ENCODE measurements around the gene RAB36. TPM values are rescaled to one million over a fixed set of nuclear protein-coding genes. Genes with fewer than 3 reads are reported as not detected.

RAB36 gene
- total and polyA plus RNA-seq, 4 donors: 1.0 to 3.2 (median 2.0) TPM

DNA sequence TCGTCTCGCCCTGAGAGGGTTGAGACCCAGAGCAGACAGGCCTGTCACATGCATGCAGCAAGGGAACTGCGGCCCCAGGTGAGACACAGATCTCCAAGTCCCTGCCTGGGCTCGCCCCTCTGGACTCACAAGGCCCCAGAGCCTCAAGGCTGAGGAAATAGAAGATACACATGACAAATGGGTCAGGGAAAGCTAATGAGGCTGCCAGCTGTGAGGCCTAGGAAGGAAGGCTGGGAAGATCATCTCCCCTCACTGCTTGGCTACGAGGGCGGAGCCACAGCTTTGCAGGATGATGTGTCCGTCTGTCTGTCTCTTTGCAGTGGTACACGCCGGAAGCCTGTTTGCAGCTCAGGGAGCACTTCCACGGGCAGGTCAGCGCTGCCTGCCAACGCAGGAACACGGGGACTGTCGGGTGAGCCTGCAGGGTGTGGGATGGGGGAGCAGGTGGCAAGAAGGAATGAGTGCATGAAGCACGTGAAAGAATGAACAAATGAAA, 4.5 kb downstream of the RAB36 start:
- H3K9me3 ChIP-seq (ENCODE audit: control insufficient read depth, low read length): no peaks in the 10 kb centered on the region
- no peak overlapping the region for H3K27ac ChIP-seq (ENCODE audit: low read depth in 1 of 2, low read length in 2 of 2)
- ATAC-seq (ENCODE audit: low FRiP score): no peak
- intact Hi-C loops (cut with DNase I): no loop called here
- no peaks in the 10 kb centered on the region for H3K36me3 ChIP-seq (ENCODE audit: control insufficient read depth in 1 of 2, insufficient read depth in 2 of 2, low read length in 1 of 2)
- no peaks in the 10 kb centered on the region for H3K4me1 ChIP-seq (ENCODE audit: control insufficient read depth in 1 of 2, insufficient read depth in 2 of 2, low read length in 2 of 2)
- H3K27me3 ChIP-seq (ENCODE audit: control insufficient read depth in 1 of 2, insufficient read depth in 2 of 2, low read length in 1 of 2): no peaks in the 10 kb centered on the region
- no peak for DNase-seq
- no peak overlapping the region for H3K4me3 ChIP-seq (ENCODE audit: low read length in 2 of 2)
- WGBS, 2 donors: 95 to 97% methylated on average over 15 of the region's 15 CpGs

DNA sequence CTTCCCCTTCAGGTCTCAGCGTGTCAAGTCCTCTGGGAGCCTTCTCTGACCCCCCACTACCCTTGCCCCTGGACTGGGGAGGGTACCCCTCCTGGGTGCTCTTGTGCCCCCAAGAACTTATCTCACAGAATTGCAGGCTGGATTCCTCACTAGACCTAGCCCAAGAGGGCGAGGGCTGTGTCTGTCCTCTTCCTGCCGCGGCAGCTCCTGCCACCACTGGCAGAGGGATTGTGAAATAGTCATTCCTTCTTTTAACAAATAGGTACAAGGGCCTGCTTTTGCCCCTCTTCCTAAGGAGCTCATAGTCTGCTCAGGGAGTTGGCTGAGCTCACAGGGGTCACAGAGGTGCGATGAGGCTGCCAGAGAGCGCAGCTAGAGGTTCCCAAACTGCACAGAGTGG, 5.5 kb downstream of the RAB36 start:
- H3K4me1 ChIP-seq (ENCODE audit: control insufficient read depth in 1 of 2, insufficient read depth in 2 of 2, low read length in 2 of 2): no peaks in the 10 kb centered on the region
- H3K9me3 ChIP-seq (ENCODE audit: control insufficient read depth, low read length): no peaks in the 10 kb centered on the region
- H3K4me3 ChIP-seq (ENCODE audit: low read length in 2 of 2): no peak overlapping the region
- intact Hi-C loops (cut with DNase I): no loop called here
- no peaks in the 10 kb centered on the region for H3K36me3 ChIP-seq (ENCODE audit: control insufficient read depth in 1 of 2, insufficient read depth in 2 of 2, low read length in 1 of 2)
- no peak for DNase-seq
- WGBS, 2 donors: 94 to 97% methylated on average over 6 of the region's 6 CpGs
- H3K27ac ChIP-seq (ENCODE audit: low read depth in 1 of 2, low read length in 2 of 2): no peak overlapping the region
- no peaks in the 10 kb centered on the region for H3K27me3 ChIP-seq (ENCODE audit: control insufficient read depth in 1 of 2, insufficient read depth in 2 of 2, low read length in 1 of 2)
- ATAC-seq (ENCODE audit: low FRiP score): no peak

DNA sequence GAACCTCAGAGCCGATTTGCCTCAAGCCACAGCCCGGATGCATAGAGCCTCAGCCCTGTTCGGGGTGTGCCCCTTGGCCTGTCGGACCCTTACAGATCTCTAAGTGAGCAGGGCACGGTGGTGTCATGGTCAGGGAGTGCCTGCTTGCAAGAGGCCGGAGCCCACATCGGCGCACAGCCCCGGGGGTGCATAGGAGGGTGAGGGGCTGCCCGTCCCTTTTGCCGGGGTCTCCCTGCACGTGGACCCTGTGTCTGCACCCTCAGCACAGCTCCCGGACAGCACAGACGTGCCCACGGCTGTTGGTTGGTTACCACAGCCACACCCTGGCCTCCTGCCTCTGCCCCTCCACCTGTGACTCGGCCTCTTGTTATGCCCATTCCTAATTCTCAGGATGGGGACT, 6.5 kb downstream of the RAB36 start:
- intact Hi-C loops (cut with DNase I): no loop called here
- no peaks in the 10 kb centered on the region for H3K36me3 ChIP-seq (ENCODE audit: control insufficient read depth in 1 of 2, insufficient read depth in 2 of 2, low read length in 1 of 2)
- H3K4me3 ChIP-seq (ENCODE audit: low read length in 2 of 2): no peak overlapping the region
- H3K27me3 ChIP-seq (ENCODE audit: control insufficient read depth in 1 of 2, insufficient read depth in 2 of 2, low read length in 1 of 2): no peaks in the 10 kb centered on the region
- H3K4me1 ChIP-seq (ENCODE audit: control insufficient read depth in 1 of 2, insufficient read depth in 2 of 2, low read length in 2 of 2): no peaks in the 10 kb centered on the region
- 91% methylated on average over 16 of the region's 16 CpGs for WGBS, 2 donors
- no peak overlapping the region for H3K27ac ChIP-seq (ENCODE audit: low read depth in 1 of 2, low read length in 2 of 2)
- ATAC-seq (ENCODE audit: low FRiP score): peak; percentile 17
- no peaks in the 10 kb centered on the region for H3K9me3 ChIP-seq (ENCODE audit: control insufficient read depth, low read length)
- no peak for DNase-seq

DNA sequence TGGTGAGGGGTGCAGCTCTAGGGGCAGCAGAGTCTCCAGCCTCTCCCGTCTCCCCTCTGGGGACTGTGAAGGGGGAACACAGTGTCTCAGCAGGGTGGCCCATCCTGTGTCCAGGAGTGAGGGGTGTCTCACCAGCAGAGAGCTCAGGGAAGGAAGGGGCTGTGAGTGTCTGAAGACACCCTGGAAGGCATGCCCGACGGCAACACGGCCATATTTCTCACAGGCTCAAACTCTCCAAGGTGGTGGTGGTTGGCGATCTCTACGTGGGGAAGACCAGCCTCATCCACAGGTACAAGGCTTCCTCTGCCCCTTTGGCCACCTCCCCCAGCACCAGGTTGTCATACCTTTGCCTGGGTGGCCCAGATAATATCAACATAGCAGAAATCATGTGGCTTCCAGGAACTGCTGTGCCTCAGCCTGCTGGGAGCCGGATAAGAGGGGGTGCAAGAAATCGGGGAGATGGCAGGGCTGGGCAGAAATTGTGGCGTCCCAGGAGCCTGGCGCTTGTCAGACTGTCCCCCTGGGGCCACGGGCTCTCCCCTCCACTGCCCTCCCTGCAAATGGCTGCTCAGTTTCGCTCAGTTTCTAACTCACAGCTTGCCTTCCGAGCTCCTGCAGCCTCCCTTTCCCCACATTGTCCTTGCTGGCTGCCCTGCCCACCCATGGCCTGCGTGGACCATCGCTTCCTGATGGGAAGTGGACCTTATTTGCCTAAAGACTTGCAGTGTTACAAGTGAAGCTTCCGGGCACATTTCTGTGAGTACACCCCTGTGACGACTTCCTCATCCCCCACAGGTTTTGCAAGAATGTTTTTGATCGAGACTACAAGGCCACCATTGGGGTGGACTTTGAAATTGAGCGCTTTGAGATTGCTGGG, 7.2 kb downstream of the RAB36 start:
- ATAC-seq (ENCODE audit: low FRiP score): no peak
- no peaks in the 10 kb centered on the region for H3K36me3 ChIP-seq (ENCODE audit: control insufficient read depth in 1 of 2, insufficient read depth in 2 of 2, low read length in 1 of 2)

DNA sequence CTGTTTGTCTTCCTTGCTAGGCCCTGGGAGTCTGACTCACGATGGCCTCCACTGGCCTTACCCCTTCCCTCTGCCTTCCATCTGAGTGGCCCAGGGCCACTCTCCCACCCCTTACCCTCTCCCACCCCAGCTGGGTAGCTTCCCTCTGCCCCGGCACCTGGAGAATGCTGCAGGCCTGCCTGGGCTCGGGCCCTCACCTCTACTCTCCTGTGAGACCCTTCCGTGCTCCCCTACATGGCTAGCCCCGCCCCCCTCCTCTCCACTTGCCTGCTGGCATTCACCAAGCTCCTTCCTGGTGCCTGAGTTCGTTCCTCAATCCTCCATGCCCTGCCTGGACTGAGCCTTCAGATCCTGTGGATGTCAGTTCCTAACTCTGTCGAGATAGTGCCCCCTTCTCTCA, 8.7 kb downstream of the RAB36 start:
- Histone ChIP-seq H3K4me3 (ENCODE audit: low read length in 2 of 2) (no peak overlapping the region), H3K9me3 (ENCODE audit: control insufficient read depth, low read length) (no peaks in the 10 kb centered on the region), H3K36me3 (ENCODE audit: control insufficient read depth in 1 of 2, insufficient read depth in 2 of 2, low read length in 1 of 2) (no peaks in the 10 kb centered on the region), H3K27me3 (ENCODE audit: control insufficient read depth in 1 of 2, insufficient read depth in 2 of 2, low read length in 1 of 2) (no peaks in the 10 kb centered on the region), H3K4me1 (ENCODE audit: control insufficient read depth in 1 of 2, insufficient read depth in 2 of 2, low read length in 2 of 2) (no peaks in the 10 kb centered on the region), H3K27ac (ENCODE audit: low read depth in 1 of 2, low read length in 2 of 2) (no peak overlapping the region)
- intact Hi-C loops (cut with DNase I): no loop called here
- no peak for DNase-seq
- WGBS, 2 donors: 84 to 90% methylated on average over 7 of the region's 7 CpGs
- no peak for ATAC-seq (ENCODE audit: low FRiP score)

More for the DNA sequence above, 7.2 kb downstream of the RAB36 start:
- H3K4me1 ChIP-seq (ENCODE audit: control insufficient read depth in 1 of 2, insufficient read depth in 2 of 2, low read length in 2 of 2): no peaks in the 10 kb centered on the region
- H3K4me3 ChIP-seq (ENCODE audit: low read length in 2 of 2): no peak overlapping the region
- H3K27me3 ChIP-seq (ENCODE audit: control insufficient read depth in 1 of 2, insufficient read depth in 2 of 2, low read length in 1 of 2): no peaks in the 10 kb centered on the region
- 91 to 92% methylated on average over 19 of the region's 19 CpGs for WGBS, 2 donors
- H3K9me3 ChIP-seq (ENCODE audit: control insufficient read depth, low read length): no peaks in the 10 kb centered on the region
- DNase-seq: no peak
- no peak overlapping the region for H3K27ac ChIP-seq (ENCODE audit: low read depth in 1 of 2, low read length in 2 of 2)
- intact Hi-C loops (cut with DNase I): no loop called here

DNA sequence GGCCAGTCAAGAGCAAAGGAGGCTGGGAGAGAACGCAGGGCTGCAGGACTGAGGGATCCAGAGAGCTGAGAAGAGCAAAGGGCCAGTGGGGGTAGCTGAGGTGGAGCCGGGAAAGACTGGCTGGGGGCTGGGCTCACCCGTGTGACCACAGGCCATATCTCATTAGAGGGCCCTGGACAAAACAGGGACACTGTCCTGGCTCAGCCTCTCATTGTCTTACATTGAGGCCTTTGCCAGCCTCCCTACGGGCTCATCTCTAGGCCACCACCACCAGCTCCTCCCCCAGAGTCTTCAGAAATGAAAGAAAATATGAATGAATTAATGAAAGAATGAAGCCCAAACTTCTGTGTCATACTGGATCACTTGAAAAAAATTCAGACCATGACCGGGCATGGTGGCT, 9.2 kb downstream of the RAB36 start:
- Histone ChIP-seq H3K9me3 (ENCODE audit: control insufficient read depth, low read length) (no peaks in the 10 kb centered on the region), H3K27me3 (ENCODE audit: control insufficient read depth in 1 of 2, insufficient read depth in 2 of 2, low read length in 1 of 2) (no peaks in the 10 kb centered on the region), H3K27ac (ENCODE audit: low read depth in 1 of 2, low read length in 2 of 2) (no peak overlapping the region), H3K36me3 (ENCODE audit: control insufficient read depth in 1 of 2, insufficient read depth in 2 of 2, low read length in 1 of 2) (no peaks in the 10 kb centered on the region), H3K4me1 (ENCODE audit: control insufficient read depth in 1 of 2, insufficient read depth in 2 of 2, low read length in 2 of 2) (no peaks in the 10 kb centered on the region), H3K4me3 (ENCODE audit: low read length in 2 of 2) (no peak overlapping the region)
- DNase-seq (no peak), ATAC-seq (ENCODE audit: low FRiP score) (no peak)
- WGBS, 2 donors: 87% methylated on average over 5 of the region's 5 CpGs
- intact Hi-C loops (cut with DNase I): no loop called here

DNA sequence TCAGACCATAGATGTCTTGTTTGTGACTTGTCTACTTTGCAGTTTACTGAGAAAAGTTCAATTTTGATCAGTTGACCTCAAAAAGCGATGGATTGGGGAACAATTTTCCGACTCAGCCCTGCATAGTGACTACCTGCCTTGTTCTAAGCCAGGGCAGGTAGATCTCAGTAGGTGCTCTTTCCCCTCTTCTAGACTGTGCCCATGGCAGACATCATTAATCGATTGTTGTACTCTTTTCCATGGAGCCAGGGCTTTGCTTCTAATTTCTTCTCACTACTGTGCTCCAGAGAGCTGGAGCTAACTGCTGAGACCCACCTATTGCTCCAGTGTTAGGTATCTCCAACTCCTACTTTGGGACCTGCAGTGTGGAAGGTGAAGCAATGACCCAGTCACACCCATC, 9.9 kb downstream of the RAB36 start:
- no peak for DNase-seq
- 96% methylated on average over 3 of the region's 3 CpGs for WGBS, 2 donors
- Histone ChIP-seq H3K4me1 (ENCODE audit: control insufficient read depth in 1 of 2, insufficient read depth in 2 of 2, low read length in 2 of 2) (no peaks in the 10 kb centered on the region), H3K36me3 (ENCODE audit: control insufficient read depth in 1 of 2, insufficient read depth in 2 of 2, low read length in 1 of 2) (no peaks in the 10 kb centered on the region), H3K4me3 (ENCODE audit: low read length in 2 of 2) (no peak overlapping the region), H3K27me3 (ENCODE audit: control insufficient read depth in 1 of 2, insufficient read depth in 2 of 2, low read length in 1 of 2) (no peaks in the 10 kb centered on the region), H3K27ac (ENCODE audit: low read depth in 1 of 2, low read length in 2 of 2) (no peak overlapping the region), H3K9me3 (ENCODE audit: control insufficient read depth, low read length) (no peaks in the 10 kb centered on the region)
- ATAC-seq (ENCODE audit: low FRiP score): no peak
- intact Hi-C loops (cut with DNase I): no loop called here

DNA sequence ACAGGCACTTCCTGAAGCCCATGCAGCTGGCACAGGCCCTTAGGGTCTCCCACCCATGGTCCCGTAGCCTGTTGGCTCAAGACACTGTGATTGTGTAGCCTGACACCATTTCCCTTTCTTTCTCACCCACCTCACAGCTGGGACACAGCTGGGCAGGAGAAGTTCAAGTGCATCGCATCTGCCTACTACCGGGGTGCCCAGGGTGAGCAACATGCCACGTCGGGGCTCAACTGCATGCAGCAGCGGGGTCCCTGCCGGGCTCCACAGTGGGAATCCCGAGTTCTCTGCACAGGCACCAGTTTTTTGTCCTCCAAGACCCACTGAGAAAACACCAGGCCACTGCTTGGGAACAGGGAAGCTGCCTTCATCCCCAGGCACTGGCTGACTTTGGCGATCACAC, 10.6 kb downstream of the RAB36 start:
- Histone ChIP-seq H3K4me1 (ENCODE audit: control insufficient read depth in 1 of 2, insufficient read depth in 2 of 2, low read length in 2 of 2) (no peaks in the 10 kb centered on the region), H3K27me3 (ENCODE audit: control insufficient read depth in 1 of 2, insufficient read depth in 2 of 2, low read length in 1 of 2) (no peaks in the 10 kb centered on the region), H3K4me3 (ENCODE audit: low read length in 2 of 2) (no peak overlapping the region), H3K27ac (ENCODE audit: low read depth in 1 of 2, low read length in 2 of 2) (no peak overlapping the region), H3K9me3 (ENCODE audit: control insufficient read depth, low read length) (no peaks in the 10 kb centered on the region), H3K36me3 (ENCODE audit: control insufficient read depth in 1 of 2, insufficient read depth in 2 of 2, low read length in 1 of 2) (no peaks in the 10 kb centered on the region)
- no peak for ATAC-seq (ENCODE audit: low FRiP score)
- 95 to 99% methylated on average over 9 of the region's 9 CpGs for WGBS, 2 donors
- intact Hi-C loops (cut with DNase I): no loop called here
- DNase-seq: no peak

DNA sequence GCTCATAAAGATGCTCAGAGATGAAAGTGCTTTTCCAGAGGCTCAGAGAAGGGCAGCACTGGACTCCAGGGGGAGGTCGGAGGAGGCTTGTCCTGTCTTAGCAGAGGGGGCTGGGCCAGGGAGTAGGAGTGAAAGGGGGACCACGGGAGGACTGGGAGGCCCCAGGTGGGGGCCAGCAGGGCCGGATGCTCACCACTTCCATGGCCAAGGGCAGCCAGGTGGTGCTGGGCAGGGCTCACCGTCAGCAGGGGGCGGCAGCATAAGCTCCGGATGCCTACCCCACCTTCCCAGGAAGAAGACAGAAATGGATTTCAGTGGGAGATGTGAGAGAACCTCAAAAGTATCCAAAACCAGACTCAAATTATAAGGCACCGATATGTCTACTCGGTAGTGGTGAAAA, 11.0 kb downstream of the RAB36 start:
- Histone ChIP-seq H3K27ac (ENCODE audit: low read depth in 1 of 2, low read length in 2 of 2) (no peak overlapping the region), H3K36me3 (ENCODE audit: control insufficient read depth in 1 of 2, insufficient read depth in 2 of 2, low read length in 1 of 2) (no peaks in the 10 kb centered on the region), H3K27me3 (ENCODE audit: control insufficient read depth in 1 of 2, insufficient read depth in 2 of 2, low read length in 1 of 2) (no peaks in the 10 kb centered on the region), H3K9me3 (ENCODE audit: control insufficient read depth, low read length) (no peaks in the 10 kb centered on the region), H3K4me1 (ENCODE audit: control insufficient read depth in 1 of 2, insufficient read depth in 2 of 2, low read length in 2 of 2) (no peaks in the 10 kb centered on the region), H3K4me3 (ENCODE audit: low read length in 2 of 2) (no peak overlapping the region)
- DNase-seq (no peak), ATAC-seq (ENCODE audit: low FRiP score) (no peak)
- 58 to 68% methylated on average over 8 of the region's 8 CpGs for WGBS, 2 donors
- intact Hi-C loops (cut with DNase I): no loop called here

All from aorta (tissue), 5 donors.